ENCODE data around the gene LRCH3. TPM values are rescaled to one million over a fixed set of nuclear protein-coding genes. Genes with fewer than 3 reads are reported as not detected.

LRCH3 gene
- 54.0 TPM for total RNA-seq

DNA sequence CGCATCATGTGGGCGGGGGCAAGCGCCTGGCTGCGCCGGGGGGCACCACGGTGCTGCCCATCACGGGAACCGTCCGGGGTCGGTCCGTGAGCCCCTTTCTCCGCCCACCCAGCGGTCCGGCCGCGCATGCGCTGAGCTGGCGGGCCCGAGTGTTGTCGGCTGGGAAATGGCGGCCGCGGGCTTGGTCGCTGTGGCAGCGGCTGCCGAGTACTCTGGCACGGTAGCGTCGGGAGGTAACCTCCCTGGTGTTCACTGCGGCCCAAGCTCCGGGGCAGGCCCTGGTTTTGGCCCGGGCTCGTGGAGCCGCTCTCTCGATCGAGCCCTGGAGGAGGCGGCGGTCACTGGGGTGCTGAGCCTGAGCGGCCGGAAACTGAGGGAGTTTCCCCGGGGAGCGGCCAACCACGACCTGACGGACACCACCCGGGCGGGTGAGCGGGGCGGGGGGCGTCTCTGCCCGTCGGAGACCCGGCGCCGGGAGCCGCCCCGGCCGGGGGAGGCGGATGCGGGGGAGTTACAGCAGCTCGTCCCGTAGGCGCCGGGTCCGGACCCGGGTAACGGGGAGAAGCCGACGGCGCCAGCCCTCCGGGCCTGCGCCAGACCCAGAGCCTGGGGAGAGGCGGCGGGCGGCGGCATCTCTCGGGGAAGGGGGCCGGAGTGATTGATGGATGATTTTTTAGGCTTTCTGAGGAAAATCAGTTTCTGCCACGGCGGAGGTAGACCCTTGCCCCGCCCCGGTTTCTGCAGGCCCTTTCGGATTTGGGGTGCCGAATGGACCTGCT lies at the start of gene LRCH3:
Gene LRCH3, plus strand, starts transcription at position 142 of the 779 bp plus-strand sequence. Its CDS starts 25 bp downstream, at position 167.
- DNase-seq (ENCODE audit: low spot score) = peak; percentile 76

DNA sequence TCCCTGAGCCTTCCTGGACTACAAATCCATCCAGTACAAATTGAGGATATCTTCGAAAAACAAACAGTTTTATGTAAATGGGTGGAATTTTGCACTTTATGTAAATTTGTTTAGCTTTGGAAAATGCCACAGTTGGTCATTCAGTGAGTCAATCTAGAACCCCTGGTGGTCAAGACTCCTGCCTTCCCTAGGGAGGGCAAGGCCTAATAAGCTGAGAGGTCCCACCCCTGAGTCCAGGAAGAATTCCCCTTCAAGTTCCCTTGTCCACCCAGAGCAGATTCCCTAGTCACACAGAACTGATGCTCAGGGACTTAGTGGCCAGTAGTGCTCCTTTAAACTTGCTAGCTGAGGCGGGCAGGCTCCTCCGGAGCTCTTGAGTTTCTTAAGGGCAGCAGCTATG lies 48.3 kb upstream of the LRCH3 start:
- no peak for DNase-seq (ENCODE audit: low spot score)

- no peak for DNase-seq (ENCODE audit: low spot score)
These were observed 44.8 kb upstream of the LRCH3 start for GRCh38 chr3:197746209-197746608.

DNA sequence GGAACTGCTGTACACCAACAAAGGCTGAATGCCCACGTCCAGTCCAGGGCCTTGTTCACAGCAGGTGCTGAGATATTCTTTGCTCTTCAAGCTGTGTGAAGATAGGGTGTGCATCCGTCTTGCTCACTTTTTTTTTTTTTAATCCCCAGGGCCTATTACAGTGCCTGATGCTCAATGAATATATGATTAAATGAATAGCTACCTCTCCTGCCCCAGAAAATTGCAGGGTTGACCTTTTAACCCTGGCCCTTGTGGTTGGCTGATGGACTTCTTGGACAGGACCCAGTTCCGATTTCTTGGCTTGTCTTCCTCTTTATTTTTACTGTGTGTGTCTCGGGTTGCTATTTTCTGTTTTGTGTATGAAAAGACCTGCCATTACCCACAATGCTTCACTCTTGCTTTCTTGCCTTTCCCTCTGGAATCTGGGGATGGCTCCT lies 44.2 kb upstream of the LRCH3 start:
- DNase-seq (ENCODE audit: low spot score) = peak; percentile 26

- DNase-seq (ENCODE audit: low spot score) = no peak
These were observed 42.3 kb upstream of the LRCH3 start for GRCh38 chr3:197748597-197749314.

- DNase-seq (ENCODE audit: low spot score) = peak; percentile 38
These were observed 41.8 kb upstream of the LRCH3 start for GRCh38 chr3:197749315-197749600.

GRCh38 chr3:197749601-197750395 lies 41.3 kb upstream of the LRCH3 start, which contains the start of gene FYTTD1:
FYTTD1 (plus strand) TSS chr3:197749883; CDS start chr3:197749972, 89 bp downstream.
- peak; percentile 90 for DNase-seq (ENCODE audit: low spot score)

- peak; percentile 61 for DNase-seq (ENCODE audit: low spot score)
These were observed 40.6 kb upstream of the LRCH3 start for GRCh38 chr3:197750396-197750831.

DNA sequence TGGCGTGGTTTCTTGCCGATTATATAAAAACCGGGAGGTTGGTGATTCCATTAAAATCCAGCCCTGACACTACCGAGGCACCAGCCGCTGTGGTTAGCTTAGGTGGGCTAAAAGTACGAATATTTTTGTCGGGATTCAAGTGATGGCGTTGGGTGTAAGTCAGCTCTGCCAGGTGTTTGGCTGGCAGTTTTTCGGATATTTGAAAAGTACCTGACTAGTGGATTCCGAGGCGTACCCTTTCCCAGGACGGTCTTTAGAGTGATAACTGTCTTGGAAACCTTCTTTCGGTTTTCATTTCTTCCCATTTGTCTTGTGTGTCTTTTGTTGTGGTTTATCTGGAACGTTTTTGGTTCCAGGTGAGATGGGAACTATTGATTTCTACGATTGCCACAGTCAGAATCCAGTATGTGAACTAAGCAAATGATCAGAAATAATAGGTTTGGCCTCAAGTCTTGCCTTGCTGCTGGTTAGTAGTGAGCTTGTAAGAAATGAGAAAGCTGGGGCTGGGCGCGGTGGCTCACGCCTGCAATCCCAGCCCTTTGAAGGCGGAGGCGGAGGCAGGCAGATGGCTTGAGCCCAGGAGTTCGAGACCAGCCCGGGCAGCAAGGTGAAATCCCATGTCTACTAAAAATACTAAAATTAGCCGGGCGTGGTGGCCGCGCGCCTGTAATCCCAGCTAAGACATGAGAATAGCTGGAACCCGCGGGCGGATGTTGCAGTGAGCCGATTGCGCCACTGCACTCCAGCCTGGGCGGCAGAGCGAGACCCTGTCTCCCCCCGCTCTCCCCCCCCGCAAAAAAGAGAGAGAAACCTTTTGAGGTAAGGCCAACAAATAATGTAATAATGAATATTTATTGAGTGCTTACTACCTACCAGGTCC lies 40.0 kb upstream of the LRCH3 start:
- peak; percentile 32 for DNase-seq (ENCODE audit: low spot score)

- DNase-seq (ENCODE audit: low spot score) = no peak
These were observed 38.9 kb upstream of the LRCH3 start for GRCh38 chr3:197752107-197752506.

GRCh38 chr3:197753263-197753662 lies 37.8 kb upstream of the LRCH3 start:
- DNase-seq (ENCODE audit: low spot score) = no peak

DNA sequence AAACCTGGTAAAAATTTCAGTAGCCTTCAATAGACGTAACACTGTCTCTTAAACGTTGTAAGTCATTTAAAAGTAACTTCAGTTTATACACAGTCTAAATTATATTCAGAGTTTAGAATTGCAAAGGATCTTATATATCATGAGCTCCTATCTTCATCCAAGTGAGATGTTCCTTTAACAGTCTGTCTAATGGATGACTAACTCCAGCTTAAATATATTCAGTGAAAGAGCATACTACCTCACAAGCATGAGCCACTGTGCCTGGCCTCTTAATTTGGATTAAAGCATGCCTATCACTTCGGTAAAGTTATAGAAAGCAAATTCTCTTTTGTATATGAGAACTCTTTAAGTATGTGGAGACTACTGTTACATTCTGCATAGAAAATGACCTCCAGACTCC lies 34.4 kb upstream of the LRCH3 start:
- DNase-seq (ENCODE audit: low spot score) = no peak

DNA sequence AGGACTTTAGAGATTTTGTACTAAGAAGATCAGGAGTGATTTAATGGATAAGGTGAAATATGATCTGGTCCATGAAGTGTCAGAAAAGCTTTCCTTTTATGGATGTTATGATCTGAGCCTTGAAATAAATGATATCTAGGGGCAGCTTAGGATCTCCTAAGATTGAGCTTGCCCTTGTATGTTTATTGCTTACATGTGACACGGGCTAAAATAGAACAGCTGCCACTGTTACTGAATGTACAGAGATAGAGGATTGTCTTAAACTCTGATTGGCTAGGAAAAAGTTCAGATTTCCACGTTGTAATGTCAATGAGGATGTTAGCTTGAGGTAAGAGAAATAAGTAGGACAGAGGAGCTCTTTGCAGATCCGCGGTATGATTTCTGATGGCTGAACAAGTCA lies 32.5 kb upstream of the LRCH3 start:
- no peak for DNase-seq (ENCODE audit: low spot score)

- no peak for DNase-seq (ENCODE audit: low spot score)
These were observed 29.3 kb upstream of the LRCH3 start for GRCh38 chr3:197761784-197762183.

GRCh38 chr3:197775317-197775716 lies 15.7 kb upstream of the LRCH3 start:
- no peak for DNase-seq (ENCODE audit: low spot score)

- DNase-seq (ENCODE audit: low spot score) = no peak
These were observed 8.8 kb upstream of the LRCH3 start for GRCh38 chr3:197782230-197782629.

DNA sequence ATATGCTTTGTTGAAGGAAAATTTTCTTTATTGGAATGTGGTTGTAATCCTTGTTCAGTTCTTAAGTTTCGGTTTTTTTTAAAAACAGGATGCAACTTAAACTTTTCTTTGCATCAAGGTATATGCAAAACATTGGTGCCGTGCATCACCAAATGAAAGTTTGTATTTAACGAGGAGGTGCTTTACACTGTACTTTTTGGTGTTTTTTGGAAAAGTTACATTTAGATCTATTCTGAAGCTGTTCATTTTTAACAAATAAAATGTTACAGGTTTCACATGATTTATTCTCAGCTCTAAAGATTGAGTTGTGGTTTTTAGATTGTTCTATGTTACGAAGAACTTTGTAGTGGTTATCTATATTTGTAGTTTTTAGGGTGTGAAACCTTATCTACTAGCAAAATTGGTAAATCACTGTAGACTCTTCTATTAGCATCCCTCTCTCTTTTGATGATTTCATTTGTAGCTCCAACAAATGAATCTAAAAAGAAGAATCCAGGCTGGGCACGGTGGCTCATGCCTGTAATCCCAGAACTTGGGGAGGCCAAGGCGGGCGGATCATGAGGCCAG lies 7.0 kb upstream of the LRCH3 start:
- no peak for DNase-seq (ENCODE audit: low spot score)

DNA sequence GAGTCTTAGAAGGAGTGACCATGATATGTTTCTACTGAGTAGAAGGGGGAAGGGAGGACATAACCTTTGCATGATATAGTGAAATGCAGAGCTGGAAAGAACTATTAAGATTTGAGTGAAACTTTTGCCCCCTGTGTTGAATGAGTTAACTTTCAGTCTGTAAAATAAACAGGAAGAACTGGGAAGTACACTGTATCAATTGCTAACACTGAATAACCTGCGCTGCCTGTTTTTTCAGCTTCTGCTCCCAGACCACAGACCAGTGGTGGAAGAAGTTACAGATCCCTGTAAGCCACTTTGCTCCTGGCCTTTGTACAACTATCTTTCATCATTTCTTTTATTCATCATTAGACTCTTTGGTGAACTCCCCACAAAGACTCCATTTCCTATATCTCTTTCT lies 3.6 kb upstream of the LRCH3 start:
- DNase-seq (ENCODE audit: low spot score) = no peak

DNA sequence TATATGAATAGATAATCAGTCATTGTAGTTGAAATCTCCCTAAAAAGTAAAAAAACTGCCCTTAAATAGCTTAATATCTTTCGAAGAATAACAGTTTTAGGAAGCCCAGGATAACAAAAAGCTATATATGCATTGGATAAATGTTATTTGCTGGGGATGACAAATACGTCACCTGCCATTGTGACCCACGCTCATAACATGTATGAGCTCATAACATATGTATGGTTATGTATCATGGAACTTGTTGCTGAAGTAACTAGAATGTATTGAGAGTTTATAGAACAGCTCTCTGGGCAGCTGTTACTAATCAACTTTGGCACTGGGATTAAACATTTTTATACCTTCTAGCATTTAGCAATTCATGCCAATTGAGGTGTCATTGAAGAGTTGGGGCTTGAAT lies 1.7 kb upstream of the LRCH3 start:
- no peak for DNase-seq (ENCODE audit: low spot score)

GRCh38 chr3:197790033-197790432 lies 1.0 kb upstream of the LRCH3 start:
- no peak for DNase-seq (ENCODE audit: low spot score)
